ENCODE data around the gene DCTPP1. TPM values are rescaled to one million over a fixed set of nuclear protein-coding genes. Genes with fewer than 3 reads are reported as not detected.

Gene DCTPP1
- total and polyA plus RNA-seq, 9 of the 15 experiments (the other 6 are each of a cell fraction or from before 2014, with no cell fraction given), result 45.0 to 132 (median 80.6) TPM

DNA sequence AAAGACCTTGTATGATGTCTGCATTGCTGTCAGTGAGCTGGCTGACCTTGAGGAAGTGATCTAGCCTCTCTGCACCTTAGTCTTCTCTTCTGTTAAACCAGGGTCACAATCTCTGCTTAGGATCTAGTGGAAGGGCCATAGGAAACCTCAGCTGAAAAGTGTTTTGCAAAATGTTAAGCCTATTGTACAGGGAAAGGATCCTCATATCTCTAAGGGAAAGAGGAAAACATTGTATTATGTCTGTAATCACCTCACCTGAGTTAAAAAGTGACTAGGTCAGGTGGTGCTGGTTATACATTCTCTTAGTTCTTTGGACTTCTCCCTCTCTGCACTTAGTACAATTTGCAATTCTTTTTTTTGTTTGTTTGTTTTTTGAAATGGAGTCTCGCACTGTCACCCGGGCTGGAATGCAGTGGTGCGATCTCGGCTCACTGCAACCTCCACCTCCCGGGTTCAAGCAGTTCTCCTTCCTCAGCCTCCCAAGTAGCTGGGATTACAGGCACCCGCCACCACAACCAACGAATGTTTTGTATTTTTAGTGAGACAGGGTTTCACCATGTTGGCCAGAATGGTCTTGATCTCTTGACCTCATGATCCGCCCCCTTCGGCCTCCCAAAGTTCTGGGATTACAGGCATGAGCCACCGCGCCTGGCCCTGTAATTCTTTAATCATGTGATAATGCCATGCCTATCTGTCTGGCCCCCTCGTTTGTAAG, 17.8 kb upstream of the DCTPP1 start (continued):
- TF ChIP-seq, protein P1, sequence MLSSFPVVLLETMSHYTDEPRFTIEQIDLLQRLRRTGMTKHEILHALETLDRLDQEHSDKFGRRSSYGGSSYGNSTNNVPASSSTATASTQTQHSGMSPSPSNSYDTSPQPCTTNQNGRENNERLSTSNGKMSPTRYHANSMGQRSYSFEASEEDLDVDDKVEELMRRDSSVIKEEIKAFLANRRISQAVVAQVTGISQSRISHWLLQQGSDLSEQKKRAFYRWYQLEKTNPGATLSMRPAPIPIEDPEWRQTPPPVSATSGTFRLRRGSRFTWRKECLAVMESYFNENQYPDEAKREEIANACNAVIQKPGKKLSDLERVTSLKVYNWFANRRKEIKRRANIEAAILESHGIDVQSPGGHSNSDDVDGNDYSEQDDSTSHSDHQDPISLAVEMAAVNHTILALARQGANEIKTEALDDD (IDR thresholded peaks at IDR 0.05), result peak; percentile 42
- TF ChIP-seq MBD2 (IDR thresholded peaks at IDR 0.05; ENCODE audit: borderline replicate concordance, low read depth) (no peak), ZNF79 (CRISPR knock-in tag; IDR thresholded peaks at IDR 0.05; ENCODE audit: low read depth) (no peak), SRSF9 (IDR thresholded peaks at IDR 0.05; ENCODE audit: borderline replicate concordance, low read depth, low read length) (no peak), PHF20 (IDR thresholded peaks at IDR 0.05; ENCODE audit: partially characterized antibody) (no peak), ERF (CRISPR knock-in tag; IDR thresholded peaks at IDR 0.05) (no peak), ESRRA (IDR thresholded peaks at IDR 0.05; ENCODE audit: borderline replicate concordance, low read depth) (peak; percentile 24; the same call in 1 of the 2 replicates), ZNF707 (CRISPR knock-in tag; conservative IDR thresholded peaks at IDR 0.05) (no peak)
- TF ChIP-seq, protein P2, sequence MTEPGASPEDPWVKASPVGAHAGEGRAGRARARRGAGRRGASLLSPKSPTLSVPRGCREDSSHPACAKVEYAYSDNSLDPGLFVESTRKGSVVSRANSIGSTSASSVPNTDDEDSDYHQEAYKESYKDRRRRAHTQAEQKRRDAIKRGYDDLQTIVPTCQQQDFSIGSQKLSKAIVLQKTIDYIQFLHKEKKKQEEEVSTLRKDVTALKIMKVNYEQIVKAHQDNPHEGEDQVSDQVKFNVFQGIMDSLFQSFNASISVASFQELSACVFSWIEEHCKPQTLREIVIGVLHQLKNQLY (CRISPR knock-in tag; conservative IDR thresholded peaks at IDR 0.05), result no peak

All from K562 (cell line).